Esophagus muscularis mucosa (tissue), 3 donors: Measurements from ENCODE around the gene PSMD14.

Experiments
- CTCF ChIP-seq, 3 experiments: fragments of 200-600 bp in 2 of 3; fragments of 450-650 bp in 1 of 3; sonication (generic) in 2 of 3; IDR thresholded peaks; one replicate each; pipeline ENCODE4 v1.5.1; 2017 to 2019; ENCODE audit warnings: antibody characterized with exemption in 3 of 3, mild to moderate bottlenecking in 2 of 3, moderate library complexity in 1 of 3
- POLR2A ChIP-seq: fragments of 450-650 bp; IDR thresholded peaks from one replicate; pipeline ENCODE4 v1.6.1; 2017; ENCODE audit warnings: antibody characterized with exemption, moderate library complexity, mild to moderate bottlenecking, low read depth

- no peak for TF ChIP-seq CTCF (IDR thresholded peaks at IDR 0.05)
- no peak for TF ChIP-seq POLR2A
These were observed 66.2 kb downstream of the PSMD14 start for GRCh38 chr2:161374446-161374845.
